GM19035 (cell line): ENCODE results near the gene SH3BP2.

Experiments used
- ATAC-seq: cut with Tn5 transposase; IDR thresholded peaks from one replicate; pipeline ENCODE4 v1.9.1; 2021; ENCODE audit not compliant: unreplicated experiment

Gene SH3BP2

GRCh38 chr4:2790583-2791517 lies 2.0 kb upstream of the SH3BP2 start:
- no peak for ATAC-seq

- no peak for ATAC-seq
Observed at GRCh38 chr4:2791518-2792395, 1.1 kb upstream of the SH3BP2 start.

- ATAC-seq, result no peak
Observed at GRCh38 chr4:2792396-2792710, 532 bp upstream of the SH3BP2 start.

GRCh38 chr4:2793586-2794485 lies 951 bp downstream of the SH3BP2 start:
- ATAC-seq, result no peak

- ATAC-seq, result no peak
Observed at GRCh38 chr4:2794486-2795299, 1.8 kb downstream of the SH3BP2 start.

- no peak for ATAC-seq
Observed at GRCh38 chr4:2795300-2795892, 2.5 kb downstream of the SH3BP2 start.

- ATAC-seq, result no peak
Observed at GRCh38 chr4:2795893-2796848, 3.3 kb downstream of the SH3BP2 start.

GRCh38 chr4:2796849-2797544 lies 4.1 kb downstream of the SH3BP2 start:
- no peak for ATAC-seq

GRCh38 chr4:2797545-2798305 lies 4.8 kb downstream of the SH3BP2 start:
- no peak for ATAC-seq

- no peak for ATAC-seq
Observed at GRCh38 chr4:2798399-2799223, 5.7 kb downstream of the SH3BP2 start.

GRCh38 chr4:2799224-2799911 lies 6.5 kb downstream of the SH3BP2 start:
- ATAC-seq, result no peak

GRCh38 chr4:2799971-2800690 lies 7.2 kb downstream of the SH3BP2 start:
- no peak for ATAC-seq

- ATAC-seq, result no peak
Observed at GRCh38 chr4:2800691-2801596, 8.1 kb downstream of the SH3BP2 start.
